NCI-H2107 treated with DMSO at 0.1 percent for 48 hours (cell line): Measurements from ENCODE around the gene EIF3K.
"Not testable (repeated sequence)": the region's sequence is repeated elsewhere in the genome, so short reads cannot be mapped to it uniquely, and the experiment has no call there.

Experiments
- DNase-seq: peaks from one replicate; lab custom pipeline; 2025; ENCODE audit not compliant: unreplicated experiment; lab: John Stamatoyannopoulos, UW

The EIF3K gene, protein sequence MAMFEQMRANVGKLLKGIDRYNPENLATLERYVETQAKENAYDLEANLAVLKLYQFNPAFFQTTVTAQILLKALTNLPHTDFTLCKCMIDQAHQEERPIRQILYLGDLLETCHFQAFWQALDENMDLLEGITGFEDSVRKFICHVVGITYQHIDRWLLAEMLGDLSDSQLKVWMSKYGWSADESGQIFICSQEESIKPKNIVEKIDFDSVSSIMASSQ

DNA sequence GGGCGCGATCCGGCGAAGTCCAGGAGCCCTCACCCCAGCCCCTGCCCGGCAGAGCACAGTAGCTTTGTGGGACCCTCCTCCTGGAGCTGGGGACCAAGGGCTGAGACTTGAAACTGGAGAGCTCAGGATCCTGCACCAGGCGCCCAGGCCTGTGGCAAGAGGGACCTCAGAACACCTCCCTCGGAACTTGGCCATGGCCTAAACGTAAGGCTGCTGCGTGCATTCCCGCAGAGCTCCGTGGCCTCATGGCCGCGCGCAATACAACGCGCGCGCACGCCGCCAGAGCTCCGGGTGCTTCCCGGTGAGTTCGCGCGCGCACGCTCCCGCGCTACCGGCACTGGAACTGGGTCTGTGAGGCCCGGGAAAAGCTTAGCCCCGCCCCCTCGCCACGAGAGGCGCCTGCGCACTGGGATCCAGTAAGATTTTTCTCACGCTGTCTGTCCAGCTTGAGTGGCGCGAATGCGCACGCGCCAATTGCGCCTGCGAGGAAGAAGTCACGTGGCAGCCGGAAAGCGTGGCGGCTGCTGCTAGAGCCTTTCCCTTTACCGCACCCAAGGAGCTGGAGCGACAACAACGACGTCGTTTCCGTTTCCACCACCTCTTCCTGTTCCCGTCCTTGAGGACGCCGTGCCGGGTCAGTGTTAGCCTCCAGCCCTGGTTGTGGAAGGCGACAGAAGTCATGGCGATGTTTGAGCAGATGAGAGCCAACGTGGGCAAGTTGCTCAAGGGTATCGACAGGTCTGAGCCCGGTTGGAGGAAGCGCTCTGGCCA, at the start of gene EIF3K:
TSS of gene EIF3K (plus strand) at position 599 of the 771 bp plus-strand sequence. CDS start at position 680, 81 bp downstream.
- peak; percentile 93 for DNase-seq

DNA sequence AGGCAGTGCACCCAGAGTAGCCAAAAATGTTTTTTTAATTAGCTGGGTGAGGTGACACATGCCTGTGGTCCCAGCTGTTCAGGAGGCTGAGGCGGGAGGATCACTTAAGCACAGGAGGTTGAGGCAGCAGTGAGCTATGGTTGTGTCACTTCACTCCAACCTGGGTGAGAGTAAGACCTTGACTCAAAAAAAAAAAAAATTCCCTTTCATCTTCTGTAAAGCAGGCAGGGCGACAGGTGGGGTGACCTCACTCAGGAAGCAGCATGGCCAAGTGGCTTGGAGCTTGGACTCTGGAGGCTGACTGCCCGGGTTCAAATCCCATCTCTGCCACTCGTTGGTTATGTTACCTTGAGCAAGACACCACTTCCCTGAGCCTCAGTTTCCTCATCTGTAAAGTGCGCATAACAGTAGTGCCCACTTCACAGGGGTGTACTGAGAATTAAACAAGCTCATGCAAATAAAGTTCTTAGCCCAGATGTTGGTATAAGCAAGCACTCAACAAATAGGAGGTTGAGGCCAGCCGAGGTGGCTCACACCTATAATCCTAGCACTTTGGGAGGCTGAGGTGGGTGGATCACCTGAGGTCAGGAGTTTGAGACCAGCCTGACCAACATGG, 49.5 kb upstream of the EIF3K start:
- no peak for DNase-seq

DNA sequence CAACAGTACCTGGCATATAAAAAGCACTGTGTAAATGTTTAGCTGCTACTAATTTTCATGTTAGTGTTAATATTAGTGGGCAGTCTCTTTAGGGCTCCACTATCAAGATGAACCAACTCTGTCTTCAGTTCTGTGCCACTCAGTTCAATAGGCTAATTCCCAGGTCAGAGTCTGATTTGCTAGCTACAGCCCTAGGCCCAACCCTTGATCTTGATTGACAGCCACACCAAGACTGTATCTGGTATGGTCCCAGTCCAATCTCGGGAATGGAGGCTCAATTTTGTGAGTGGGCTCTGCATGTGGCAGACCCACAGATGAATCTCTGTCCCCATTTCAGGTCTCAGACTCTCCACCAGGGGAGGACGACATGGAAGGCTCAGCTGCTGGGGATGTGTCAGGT, 47.3 kb upstream of the EIF3K start:
- DNase-seq = no peak

DNA sequence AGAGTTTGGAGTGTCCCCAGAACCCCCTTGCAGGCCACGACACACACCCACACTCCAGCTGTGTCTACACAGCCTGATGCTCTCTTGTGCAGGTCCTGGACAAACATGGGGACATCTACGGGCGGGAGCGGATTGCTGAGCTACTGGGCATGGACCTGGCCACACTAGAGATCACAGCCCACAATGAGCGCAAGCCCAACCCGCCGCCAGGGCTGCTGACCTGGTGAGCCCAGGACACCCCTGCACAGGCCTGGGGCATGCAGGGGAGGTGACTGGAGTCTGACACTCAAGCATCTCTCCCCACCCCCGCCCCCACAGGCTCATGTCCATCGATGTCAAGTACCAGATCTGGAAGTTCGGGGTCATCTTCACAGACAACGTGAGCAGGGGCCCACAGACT, 41.2 kb upstream of the EIF3K start:
- DNase-seq = no peak

DNA sequence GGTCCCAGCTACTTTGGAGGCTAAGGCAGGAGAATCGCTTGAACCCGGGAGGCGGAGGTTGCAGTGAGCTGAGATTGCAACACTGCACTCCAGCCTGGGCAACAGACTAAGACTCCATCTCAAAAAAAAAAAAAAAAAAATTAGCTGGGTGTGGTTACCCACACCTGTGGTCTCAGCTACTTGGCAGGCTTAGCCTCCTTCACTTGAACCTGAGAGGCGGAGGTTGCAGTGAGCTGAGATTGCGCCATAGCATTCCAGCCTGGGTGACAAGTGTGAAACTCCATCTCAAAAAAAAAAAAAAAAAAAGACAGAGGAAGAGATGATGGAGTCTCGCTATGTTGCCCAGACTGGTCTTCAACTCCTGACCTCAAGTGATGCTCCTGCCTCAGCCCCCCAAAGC, 39.7 kb upstream of the EIF3K start:
- not testable (repeated sequence) for DNase-seq

DNA sequence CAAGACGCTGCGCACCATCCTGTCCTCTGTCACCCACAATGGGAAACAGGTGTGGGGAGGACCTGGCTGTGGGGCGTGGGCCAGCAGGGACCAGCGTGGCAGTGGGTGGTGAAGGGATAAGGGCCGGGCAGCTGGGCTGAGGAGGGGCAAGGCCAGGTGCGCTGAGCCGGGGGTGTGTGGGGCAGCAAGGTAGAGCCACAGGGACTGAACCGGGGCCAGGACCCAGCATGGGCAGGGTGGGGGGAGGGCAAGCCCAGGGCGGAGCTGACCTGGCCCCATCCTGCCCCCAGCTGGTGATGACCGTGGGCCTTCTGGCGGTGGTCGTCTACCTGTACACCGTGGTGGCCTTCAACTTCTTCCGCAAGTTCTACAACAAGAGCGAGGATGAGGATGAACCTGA, 38.9 kb upstream of the EIF3K start:
- DNase-seq = no peak

DNA sequence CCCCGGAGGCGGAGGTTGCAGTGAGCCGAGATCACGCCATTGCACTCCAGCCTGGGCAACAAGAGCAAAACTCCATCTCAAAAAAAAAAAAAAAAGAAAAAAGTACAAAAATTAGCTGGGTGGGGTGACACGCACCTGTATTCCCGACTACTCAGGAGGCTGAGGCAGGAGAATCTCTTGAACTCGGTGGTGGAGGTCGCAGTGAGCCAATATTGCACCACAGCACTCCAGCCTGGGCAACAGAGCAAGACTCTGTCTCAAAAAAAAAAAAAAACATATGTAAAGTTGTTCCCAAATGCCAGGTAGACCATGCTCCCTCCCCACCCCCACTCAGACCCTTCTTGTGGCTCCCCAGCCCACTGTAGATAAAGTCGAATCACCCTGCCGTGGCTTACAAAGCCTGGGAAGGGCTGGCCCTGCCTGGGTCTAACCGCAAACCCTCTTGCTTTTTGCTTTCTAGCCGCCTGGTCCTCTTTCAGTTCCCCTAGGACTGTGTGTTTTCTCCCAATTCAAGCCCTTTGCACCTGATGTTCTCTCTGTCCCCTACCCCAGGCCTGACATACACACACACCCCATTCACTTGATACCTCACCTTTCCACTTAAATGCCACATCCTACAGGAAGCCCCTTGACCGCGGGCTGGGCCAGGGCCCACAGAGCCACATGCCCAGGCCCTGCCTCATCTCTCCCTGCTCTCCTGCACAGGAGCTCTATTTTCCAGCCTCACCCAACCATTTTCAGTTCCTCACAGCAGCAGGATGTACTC, 35.6 kb upstream of the EIF3K start:
- DNase-seq = no peak

DNA sequence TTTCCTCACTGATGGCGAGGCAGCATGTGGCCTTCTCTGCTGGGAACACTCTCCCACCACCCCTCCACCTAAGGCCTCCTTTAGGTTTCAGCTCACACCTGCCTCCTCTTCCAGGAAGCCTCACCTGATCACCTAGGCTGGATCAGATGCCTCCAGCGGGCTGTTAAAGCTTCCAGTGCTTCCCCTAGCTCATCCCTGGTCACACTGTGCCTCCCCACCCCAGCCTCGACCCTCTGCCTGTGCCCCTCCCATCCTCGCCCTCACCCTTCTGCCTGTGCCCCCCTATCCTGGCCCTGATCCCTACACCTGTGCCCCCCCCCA, 35.0 kb upstream of the EIF3K start:
- no peak for DNase-seq

DNA sequence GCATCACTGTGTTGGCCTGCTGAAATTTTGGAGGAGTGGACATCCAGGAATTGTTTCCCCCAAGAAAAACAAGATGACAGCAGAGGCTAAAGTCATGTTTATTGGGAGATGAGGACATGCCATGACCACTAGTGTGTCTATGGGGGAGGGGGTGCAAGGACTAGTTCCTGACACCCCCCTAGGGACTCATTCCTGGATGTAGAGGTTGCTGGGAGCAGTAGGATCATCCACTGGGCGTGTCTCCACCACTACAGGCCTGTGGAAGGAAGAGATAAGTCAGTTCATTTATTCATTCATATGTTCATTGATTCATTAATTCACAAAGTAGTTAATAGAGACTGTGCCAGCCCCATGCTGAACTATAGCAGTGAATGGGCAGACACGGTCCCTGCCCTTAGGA, 31.4 kb upstream of the EIF3K start:
- DNase-seq = no peak

DNA sequence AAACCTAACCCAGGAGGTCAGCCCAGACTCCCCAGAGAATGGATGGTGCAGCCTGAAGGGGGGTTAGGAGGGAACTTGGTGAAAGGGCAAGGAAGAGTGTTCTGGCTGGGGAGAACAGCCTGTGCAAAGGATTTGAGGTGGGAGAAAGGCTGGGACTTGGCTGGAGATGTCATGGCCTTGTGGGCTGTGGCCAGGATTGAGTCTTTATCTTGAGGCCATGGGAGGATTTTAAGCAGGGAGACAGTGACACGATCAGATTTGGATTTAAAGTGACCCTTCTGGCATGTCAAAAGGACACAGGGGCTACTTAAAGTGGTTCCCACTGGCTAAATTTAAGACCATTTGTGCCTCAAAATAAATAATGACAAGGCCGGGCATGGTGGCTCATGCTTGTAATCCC, 30.9 kb upstream of the EIF3K start:
- no peak for DNase-seq

DNA sequence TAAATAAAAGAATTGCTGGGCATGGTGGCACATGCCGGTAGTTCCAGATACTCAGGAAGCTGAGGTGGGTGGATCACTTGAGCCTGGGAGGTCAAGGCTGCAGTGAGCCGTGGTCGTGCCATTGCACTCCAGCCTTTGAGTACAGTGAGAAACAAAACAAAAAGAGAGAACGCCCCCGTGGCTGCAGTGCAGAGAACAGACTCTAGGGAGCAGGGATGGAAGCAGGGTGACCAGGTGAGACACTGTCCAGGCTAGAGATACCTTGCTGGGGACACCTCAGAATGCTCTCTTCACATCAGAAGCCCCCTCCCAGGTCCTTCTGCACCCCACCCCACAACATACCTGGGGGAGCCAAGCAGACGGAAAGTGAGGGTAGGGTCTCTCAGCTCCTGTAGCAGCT, 26.0 kb upstream of the EIF3K start:
- DNase-seq = no peak

DNA sequence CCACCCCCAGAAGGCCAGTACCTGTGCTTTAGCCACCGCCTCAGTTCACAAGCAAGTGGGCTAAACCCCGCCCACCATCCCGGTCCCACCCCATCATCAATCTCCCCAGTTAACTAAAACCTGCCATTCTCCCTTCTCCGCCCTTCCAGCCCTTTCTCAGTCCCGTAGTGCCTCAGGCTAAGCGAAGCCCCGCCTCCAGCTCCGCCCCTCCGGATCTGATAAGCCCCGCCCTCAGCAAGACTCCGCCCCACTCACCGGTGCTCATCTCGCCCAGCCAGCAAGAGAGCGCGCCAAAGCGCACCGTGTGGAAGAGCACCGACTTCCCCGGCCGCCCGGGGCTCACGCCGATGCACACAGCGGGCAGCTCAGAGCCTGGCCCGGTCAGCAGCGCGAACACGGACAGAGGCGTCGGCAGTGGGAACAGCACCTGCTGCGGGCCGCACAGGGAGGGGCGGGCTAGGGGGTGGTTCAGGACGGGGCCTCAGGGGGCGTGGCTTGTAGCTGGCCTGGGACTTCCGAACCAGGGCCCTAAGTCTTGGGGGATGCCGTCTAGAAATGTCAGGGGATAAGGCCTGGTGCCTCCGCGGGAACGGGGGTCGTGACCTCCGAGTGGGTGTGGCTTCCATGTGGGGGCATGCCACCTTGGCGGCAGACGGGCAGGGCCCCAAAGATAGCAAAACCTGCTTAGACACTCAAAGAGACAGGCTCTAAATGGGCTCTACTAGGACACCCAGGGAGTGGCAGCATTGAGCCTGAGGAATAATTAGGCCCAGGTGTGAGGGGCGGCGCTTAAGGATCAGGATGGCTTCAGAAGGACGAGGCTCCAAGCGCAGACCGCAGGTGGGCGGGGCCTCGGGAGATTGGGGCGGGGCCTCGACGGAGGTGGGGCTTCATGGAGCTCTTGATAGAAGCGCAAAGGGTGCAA, 22.7 kb upstream of the EIF3K start:
- no peak for DNase-seq

DNA sequence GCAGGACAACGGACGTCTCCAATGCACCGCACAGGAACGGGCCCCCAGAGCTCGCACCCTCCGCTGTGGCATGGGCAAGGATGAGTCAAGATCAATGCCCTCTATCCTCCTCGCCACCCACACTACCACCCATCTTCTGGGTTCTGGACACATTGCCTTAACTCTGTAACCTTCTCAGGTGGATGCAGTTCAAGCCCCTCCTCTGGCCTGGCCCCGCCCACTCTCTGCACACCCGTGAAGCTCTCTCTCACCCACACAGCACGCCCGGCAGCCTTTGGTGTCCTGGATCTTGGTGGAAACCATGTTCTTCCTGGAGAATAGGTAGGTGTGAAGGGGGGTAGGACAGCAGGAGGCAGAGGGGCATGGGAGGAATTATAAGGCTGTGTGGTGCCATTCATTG, 21.9 kb upstream of the EIF3K start:
- no peak for DNase-seq

DNA sequence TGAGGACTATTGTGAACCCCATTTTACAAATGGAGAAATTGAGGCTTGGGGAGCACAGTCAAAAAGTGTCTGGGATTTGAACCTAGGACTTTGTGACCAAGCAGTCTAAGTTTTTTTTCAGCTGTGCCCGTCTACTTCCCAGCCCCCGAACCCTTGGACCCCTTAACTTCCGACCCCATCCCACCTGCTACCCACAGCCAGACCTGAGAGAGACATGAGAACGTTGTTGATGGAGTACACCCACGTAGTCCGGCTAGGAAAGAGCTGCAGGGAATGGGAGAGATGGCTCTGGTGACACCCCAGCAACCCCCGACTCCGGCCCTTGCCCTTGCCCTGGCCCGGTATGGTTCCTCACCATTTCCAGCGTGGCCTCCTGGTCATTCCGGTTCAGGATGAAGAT, 19.3 kb upstream of the EIF3K start:
- DNase-seq = no peak

DNA sequence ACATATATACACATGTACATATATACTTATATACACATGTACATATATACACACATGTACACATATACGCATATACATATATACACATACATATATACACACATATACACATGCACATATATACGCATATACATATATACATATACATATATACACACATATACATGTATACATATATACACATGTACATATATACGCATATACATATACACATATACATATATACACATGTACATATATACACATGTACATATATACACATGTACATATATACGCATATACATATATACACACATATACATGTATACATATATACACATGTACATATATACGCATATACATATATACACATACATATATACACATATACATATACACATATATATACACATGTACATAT, 16.1 kb upstream of the EIF3K start:
- not testable (repeated sequence) for DNase-seq

DNA sequence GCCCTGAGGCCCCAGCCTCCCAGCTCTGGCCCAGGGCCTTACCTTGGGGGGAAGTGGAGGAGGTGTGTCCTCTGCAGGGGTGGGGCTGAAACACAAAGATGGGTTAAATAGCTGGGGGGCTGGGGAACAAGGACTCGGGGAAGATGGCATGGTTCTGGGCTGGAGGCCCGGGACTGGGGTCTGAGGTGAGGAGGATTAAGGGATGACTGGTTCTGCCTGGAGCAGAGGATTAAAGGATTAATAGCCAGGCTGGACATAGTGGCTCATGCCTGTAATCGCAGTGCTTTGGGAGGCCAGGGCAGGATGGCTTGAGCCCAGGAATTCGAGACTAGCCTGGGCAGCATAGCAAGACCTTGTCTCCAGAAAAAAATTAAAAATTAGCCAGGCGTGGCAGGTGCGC, 12.9 kb upstream of the EIF3K start:
- no peak for DNase-seq

DNA sequence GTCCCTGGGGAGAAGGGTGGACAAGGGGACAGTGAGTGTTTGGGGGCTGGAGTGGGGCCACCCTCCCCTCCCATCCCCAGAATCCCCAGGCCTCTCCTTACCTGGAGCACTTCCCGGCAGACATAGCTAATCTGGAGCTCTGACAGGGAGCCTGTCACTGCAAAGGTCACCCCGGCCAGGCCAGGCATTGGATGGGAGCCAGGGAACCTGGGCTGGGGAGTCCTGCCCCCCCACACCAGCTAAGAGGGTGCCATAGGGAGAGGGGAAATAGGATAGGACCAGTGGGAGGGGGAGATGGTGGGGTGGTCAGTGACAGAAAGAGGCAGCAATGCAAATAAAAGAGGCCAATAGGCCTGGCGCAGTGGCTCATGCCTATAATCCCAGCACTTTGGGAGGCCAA, 4.7 kb upstream of the EIF3K start:
- DNase-seq = no peak

DNA sequence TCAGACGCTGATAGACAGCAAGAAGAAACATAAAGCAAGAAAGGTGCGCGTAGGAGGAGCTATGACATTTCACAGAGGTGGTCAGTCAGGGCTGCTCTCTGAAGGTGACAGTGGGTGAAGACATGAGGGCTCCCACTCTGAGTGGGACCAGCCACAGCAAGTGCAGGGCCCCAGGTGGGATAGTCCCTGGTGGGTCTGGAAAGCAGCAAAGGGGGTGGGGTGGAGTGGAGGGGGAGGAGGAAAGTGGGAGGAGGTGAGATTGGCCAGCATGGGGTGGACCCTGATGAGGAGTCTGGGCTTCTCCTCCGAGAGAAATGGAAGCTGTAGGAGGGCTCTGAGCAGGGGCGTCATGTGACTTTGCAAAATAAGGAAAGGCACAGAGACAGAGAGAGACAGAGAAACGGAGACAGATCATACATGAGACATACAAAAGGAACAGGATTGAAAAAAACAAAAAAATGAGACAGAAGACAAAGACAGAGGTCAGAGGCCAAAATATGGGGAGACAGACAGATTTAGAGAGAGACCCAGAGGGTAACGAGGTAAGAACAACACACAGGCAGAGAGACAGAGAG, 3.9 kb upstream of the EIF3K start:
- DNase-seq = no peak

DNA sequence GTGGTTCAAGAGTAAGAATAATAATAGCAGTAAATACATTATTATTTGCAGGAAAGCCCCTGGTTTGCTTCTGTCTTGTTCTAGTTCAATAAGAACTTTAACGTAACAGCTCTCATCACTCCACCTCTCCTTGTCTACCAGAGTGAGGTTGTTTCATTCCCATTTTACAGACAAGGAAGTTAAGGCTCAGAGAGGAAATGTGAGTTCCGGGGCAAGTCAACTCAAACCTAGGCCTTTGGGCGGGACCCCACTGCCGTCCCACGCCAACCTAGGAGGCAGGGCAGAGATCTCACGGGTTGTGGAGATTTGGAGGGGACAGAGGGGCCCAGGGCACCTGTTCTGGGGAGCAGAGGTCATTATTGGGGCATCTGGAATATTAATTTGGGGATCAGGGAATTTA, 2.7 kb upstream of the EIF3K start:
- no peak for DNase-seq

DNA sequence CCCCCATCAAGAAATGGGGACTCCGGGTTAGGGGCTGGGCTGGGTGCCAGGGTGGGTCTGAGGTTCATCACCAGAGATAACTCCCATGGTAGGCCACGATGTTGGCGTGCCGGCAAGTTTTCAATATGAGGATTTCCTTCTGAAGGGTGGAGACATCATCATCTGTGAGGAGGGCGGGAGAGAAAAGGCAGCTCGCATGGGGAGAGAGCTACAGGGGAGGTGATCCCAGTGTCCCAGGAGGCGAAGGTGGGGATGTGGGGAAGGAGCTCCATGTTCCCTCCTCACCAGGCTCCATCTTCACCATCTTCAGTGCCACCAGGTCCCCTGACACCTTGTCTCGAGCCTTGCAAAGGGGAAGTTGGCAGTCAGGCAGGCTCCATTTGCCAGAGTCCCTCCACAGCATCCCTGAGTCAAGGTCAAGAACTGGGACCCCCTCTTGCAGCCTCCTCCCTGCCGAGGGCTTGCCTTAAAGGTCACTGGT, 1.7 kb upstream of the EIF3K start:
- no peak for DNase-seq
